H7 (cell line): ENCODE results near the gene LCOR. TPM values are rescaled to one million over a fixed set of nuclear protein-coding genes. Genes with fewer than 3 reads are reported as not detected.
"Not testable (repeated sequence)": the region's sequence is repeated elsewhere in the genome, so short reads cannot be mapped to it uniquely, and the experiment has no call there.

Source experiments
- DNase-seq: peaks from one replicate; pipeline ENCODE4 v3.0.0; 2012
- H3K27me3 ChIP-seq: 2 replicates; pipeline ENCODE4 v1.6.0; 2011; ENCODE audit warnings: mild to moderate bottlenecking, low read length; ENCODE audit not compliant: control insufficient read depth, insufficient read depth
- H3K36me3 ChIP-seq: replicated peaks from 2 replicates; pipeline ENCODE4 v1.5.1; 2011; ENCODE audit warnings: low read length; ENCODE audit not compliant: control insufficient read depth, insufficient read depth
- H3K4me3 ChIP-seq: 2 replicates; pipeline ENCODE4 v1.5.1; 2011; ENCODE audit warnings: low read depth, mild to moderate bottlenecking, control low read depth, low read length, moderate library complexity; ENCODE audit not compliant: insufficient read depth
- total RNA-seq: library from RNA; depleted of rRNA; stranded (reverse); fragments of >200 nt; shearing (Covaris generic); gene quantifications from 2 replicates; pipeline ENCODE4 v1.2.3, GENCODE V29; 2014; rRNA removed

The LCOR gene
- 8.8 and 14.3 TPM in 2 replicates for total RNA-seq

GRCh38 chr10:96831867-96832720 lies at the start of gene LCOR:
LCOR (plus strand) TSS chr10:96832298; CDS start chr10:96949058, 116,760 bp downstream.
- Histone ChIP-seq H3K36me3 (no peaks in the 10 kb centered on the region), H3K27me3 (peaks cover 9% of the 10 kb centered on the region; the same call in 1 of the 2 replicates), H3K4me3 (peak within 1 kb of the TSS; percentile 79)
- peak; percentile 97 for DNase-seq

- Histone ChIP-seq H3K4me3 (no peak overlapping the region), H3K27me3 (no peaks in the 10 kb centered on the region), H3K36me3 (no peaks in the 10 kb centered on the region)
- no peak for DNase-seq
Observed at GRCh38 chr10:96784253-96784652, 47.8 kb upstream of the LCOR start.

- no peak for DNase-seq
- Histone ChIP-seq H3K4me3 (no peak overlapping the region), H3K27me3 (no peaks in the 10 kb centered on the region), H3K36me3 (no peaks in the 10 kb centered on the region)
Observed at GRCh38 chr10:96789571-96790108, 42.5 kb upstream of the LCOR start.

DNA sequence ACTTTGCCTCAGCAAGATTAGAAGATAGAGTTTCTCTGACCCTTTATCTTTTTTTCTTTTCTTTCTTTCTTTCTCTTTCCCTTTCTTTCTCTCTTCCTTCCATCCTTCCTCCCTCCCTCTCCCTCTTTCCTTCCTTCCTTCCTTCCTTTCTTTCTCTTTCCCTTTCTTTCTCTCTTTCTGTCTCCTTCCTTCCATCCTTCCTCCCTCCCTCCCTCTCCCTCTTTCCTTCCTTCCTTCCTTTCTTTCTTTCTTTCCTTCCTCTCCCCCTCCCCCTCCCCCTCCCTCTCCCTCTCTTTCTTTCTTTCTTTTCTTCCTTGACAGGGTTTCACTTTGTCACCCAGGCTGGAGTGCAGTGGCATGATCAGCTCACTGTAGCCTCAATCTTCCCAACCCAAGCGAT lies 40.2 kb upstream of the LCOR start:
- Histone ChIP-seq H3K4me3 (no peak overlapping the region), H3K36me3 (no peaks in the 10 kb centered on the region), H3K27me3 (no peaks in the 10 kb centered on the region)
- DNase-seq = no peak

- DNase-seq = peak; percentile 24
- no peak overlapping the region for H3K4me3 ChIP-seq
Observed at GRCh38 chr10:96794836-96795733, 37.0 kb upstream of the LCOR start.

GRCh38 chr10:96797485-96797884 lies 34.6 kb upstream of the LCOR start:
- no peak for DNase-seq
- Histone ChIP-seq H3K27me3 (no peaks in the 10 kb centered on the region), H3K4me3 (no peak overlapping the region), H3K36me3 (no peaks in the 10 kb centered on the region)

More at GRCh38 chr10:96794836-96795733, 37.0 kb upstream of the LCOR start:
- Histone ChIP-seq H3K27me3 (no peaks in the 10 kb centered on the region), H3K36me3 (no peaks in the 10 kb centered on the region)

DNA sequence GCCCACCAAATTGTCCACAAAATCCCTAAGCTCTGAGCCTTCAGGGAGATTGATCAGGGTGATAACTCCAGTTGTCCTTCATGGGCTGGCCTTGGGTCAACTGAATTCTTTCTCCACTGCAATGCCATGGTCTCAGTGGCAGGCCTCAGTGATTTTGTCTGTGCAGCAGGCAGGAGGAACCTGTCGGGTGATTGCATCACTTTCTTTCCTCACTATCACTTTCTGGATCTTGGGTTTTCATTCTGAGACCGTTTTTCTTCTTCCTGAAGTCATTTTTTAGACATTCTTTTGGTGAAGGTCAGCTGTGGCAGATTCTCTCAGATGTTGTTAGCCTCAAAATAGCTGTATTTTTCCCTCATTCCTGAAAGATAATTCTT lies 28.8 kb upstream of the LCOR start:
- H3K36me3 ChIP-seq = no peaks in the 10 kb centered on the region
- H3K4me3 ChIP-seq = no peak overlapping the region
- DNase-seq = no peak
- no peaks in the 10 kb centered on the region for H3K27me3 ChIP-seq

DNA sequence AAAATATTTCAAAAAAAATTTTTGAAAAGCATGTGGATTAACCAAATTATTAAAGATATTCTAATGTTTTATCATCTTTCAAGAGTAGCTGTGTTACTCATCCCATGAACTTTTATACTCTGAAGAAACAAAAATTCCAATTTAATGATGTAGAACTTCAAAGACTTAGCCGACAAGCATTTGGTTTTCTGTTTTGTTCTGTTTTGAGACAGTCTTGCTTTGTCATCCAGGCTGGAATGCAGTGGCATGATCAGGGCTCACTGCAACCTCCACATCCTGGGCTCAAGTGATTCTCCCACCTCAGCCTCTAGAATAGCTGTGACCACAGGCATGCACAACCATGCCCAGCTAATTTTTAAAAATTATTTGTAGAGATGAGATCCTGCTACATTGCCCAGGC lies 17.8 kb upstream of the LCOR start:
- no peak for DNase-seq
- H3K27me3 ChIP-seq = no peaks in the 10 kb centered on the region
- no peaks in the 10 kb centered on the region for H3K36me3 ChIP-seq
- no peak overlapping the region for H3K4me3 ChIP-seq

GRCh38 chr10:96818971-96819370 lies 13.1 kb upstream of the LCOR start:
- DNase-seq, H3K36me3 ChIP-seq, H3K4me3 ChIP-seq, H3K27me3 ChIP-seq: not testable (repeated sequence)

- H3K27me3 ChIP-seq = no peaks in the 10 kb centered on the region
- no peak overlapping the region for H3K4me3 ChIP-seq
- no peaks in the 10 kb centered on the region for H3K36me3 ChIP-seq
- no peak for DNase-seq
Observed at GRCh38 chr10:96820765-96821164, 11.3 kb upstream of the LCOR start.

- DNase-seq = no peak
- H3K4me3 ChIP-seq = no peak overlapping the region
- no peaks in the 10 kb centered on the region for H3K36me3 ChIP-seq
- peaks cover 9% of the 10 kb centered on the region; the same call in 1 of the 2 replicates for H3K27me3 ChIP-seq
Observed at GRCh38 chr10:96826438-96826837, 5.7 kb upstream of the LCOR start.

DNA sequence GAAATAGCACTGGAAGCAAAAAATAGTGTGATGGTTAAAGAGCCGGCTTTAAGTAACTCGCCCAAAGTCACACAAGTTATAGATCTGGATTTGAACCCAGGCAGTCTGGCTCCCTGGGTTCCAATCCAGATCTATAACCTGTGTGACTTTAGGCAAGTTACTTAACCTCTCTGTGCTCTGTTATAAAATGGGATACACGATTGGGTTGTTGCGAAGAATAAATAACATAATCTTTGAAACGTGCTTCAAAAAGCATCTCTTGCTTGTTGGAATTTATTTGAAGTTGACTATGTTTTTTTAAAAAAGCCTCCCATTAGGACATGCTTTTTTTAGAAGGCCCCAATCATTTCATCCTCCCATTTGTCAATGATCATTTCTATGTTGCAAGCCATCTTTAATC lies 3.5 kb upstream of the LCOR start:
- Histone ChIP-seq H3K36me3 (no peaks in the 10 kb centered on the region), H3K27me3 (peaks cover 9% of the 10 kb centered on the region; the same call in 1 of the 2 replicates), H3K4me3 (no peak overlapping the region)
- DNase-seq = no peak

DNA sequence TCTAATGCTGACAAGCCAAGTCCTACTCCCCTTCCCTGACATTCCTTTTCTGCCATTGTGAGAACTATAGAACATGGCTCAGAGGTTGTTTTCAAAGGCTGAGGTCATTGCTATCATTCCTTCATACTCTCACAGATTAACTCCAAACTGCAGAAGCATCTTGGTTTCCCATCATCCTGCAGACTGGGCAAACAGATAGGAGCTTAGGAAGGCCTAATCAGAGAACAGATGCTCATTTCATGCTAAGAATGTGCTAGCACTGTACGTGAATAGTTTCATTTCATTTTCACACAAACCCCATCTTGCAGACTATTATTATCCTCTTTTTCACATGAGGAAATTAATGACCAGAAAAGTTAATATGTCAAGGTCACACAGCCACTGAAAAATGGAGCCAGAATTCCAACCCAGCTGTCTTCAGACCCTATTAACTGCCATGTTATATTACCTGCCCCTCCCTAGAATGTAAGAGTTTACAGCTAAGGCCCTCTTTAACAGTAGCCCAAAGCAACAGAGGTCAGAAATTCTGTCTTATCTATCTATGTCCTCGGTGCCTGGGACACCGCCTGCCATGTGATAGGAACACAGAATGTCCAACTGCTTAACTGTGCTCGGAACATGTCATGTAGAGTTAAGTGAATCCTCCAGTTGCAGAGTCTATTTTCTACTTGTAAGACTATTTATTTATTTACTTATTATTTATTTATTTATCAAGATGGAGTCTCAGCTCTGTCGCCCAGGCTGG lies 2.9 kb upstream of the LCOR start:
- DNase-seq = no peak
- H3K27me3 ChIP-seq = peaks cover 9% of the 10 kb centered on the region; the same call in 1 of the 2 replicates
- no peaks in the 10 kb centered on the region for H3K36me3 ChIP-seq
- no peak overlapping the region for H3K4me3 ChIP-seq
